GM12878 (cell line): Measurements from ENCODE around the gene PERM1. TPM values are rescaled to one million over a fixed set of nuclear protein-coding genes. Genes with fewer than 3 reads are reported as not detected.
A peak's percentile ranks its signal among the peaks of the same experiment; 100 is the strongest.

Experiments
- ATAC-seq: fragments of 200-7000 bp; cut with Tn5 transposase; 3 replicates; pipeline ENCODE4 v1.9.1; 2020; ENCODE audit warnings: mild to moderate bottlenecking, moderate library complexity
- BruUV-seq: library from RNA; stranded (reverse); fragments of 400-500 nt; replicated peaks from 2 replicates; lab custom pipeline; 2021; lab: Mats Ljungman, UMichigan
- CTCF ChIA-PET: fragments of 300-600 bp; sonication (Branson Sonifier 250); formaldehyde crosslinking; extraction: SDS; loops from one replicate; lab custom pipeline; 2021; ENCODE audit warnings: inconsistent platforms; lab: Yijun Ruan, JAX
- POLR2A ChIA-PET: fragments of 350-600 bp; formaldehyde crosslinking; extraction: SDS; loops from one replicate; lab custom pipeline; 2021; ENCODE audit warnings: inconsistent platforms; lab: Charles Lee
- RAD21 ChIA-PET: fragments of 300-600 bp; sonication (Branson Sonifier 250); formaldehyde crosslinking; loops from one replicate; lab custom pipeline; 2023; ENCODE audit warnings: antibody characterized with exemption; ENCODE audit not compliant: unreplicated experiment; lab: Charles Lee
- SMC1A ChIA-PET: fragments of 300-600 bp; sonication (Branson Sonifier 250); formaldehyde crosslinking; loops from one replicate; lab custom pipeline; 2023; ENCODE audit not compliant: unreplicated experiment, uncharacterized antibody; lab: Charles Lee
- DNase-seq: peaks from one replicate; pipeline ENCODE4 v3.0.0-alpha.2; 2011; ENCODE audit warnings: low read depth, low spot score
- FAIRE-seq: peaks from 3 replicates; lab custom pipeline; 2011; peaks lifted over from hg19 to GRCh38; lab: Jason Lieb, UNC
- H2AFZ ChIP-seq: 2 replicates; pipeline ENCODE4 v1.6.0; 2011; ENCODE audit warnings: low read depth, low read length, control low read depth; ENCODE audit not compliant: control insufficient read depth
- H3K27ac ChIP-seq: 2 replicates; pipeline ENCODE4 v1.5.1; 2011; ENCODE audit warnings: control low read depth; ENCODE audit not compliant: control insufficient read depth, insufficient read depth
- H3K27me3 ChIP-seq, 2 experiments: replicated peaks in 1 of 2; 2 replicates each; pipeline versions ENCODE4 v1.6.0 to v1.6.1; 2011; ENCODE audit warnings: low read length in 1 of 2; ENCODE audit not compliant: control insufficient read depth in 2 of 2, insufficient read depth in 2 of 2
- H3K36me3 ChIP-seq, 2 experiments: 2 replicates each; pipeline ENCODE4 v1.5.1; 2011; ENCODE audit warnings: low read length in 1 of 2; ENCODE audit not compliant: control insufficient read depth in 2 of 2, insufficient read depth in 2 of 2
- H3K4me1 ChIP-seq: 2 replicates; pipeline ENCODE4 v1.6.1; 2011; ENCODE audit warnings: mild to moderate bottlenecking, low read length, moderate library complexity, mixed read lengths; ENCODE audit not compliant: control insufficient read depth, insufficient read depth
- H3K4me2 ChIP-seq: 2 replicates; pipeline ENCODE4 v1.6.0; 2011; ENCODE audit warnings: control low read depth; ENCODE audit not compliant: control insufficient read depth, insufficient read depth
- H3K4me3 ChIP-seq: fragments of 200-600 bp; sonication (generic); 2 replicates; pipeline ENCODE4 v1.5.1; 2016
- H3K79me2 ChIP-seq: 2 replicates; pipeline ENCODE4 v1.6.0; 2011; ENCODE audit warnings: low read length; ENCODE audit not compliant: control insufficient read depth, insufficient read depth
- H3K9ac ChIP-seq: 2 replicates; pipeline ENCODE4 v1.8.0; 2011; ENCODE audit warnings: low read length, control low read depth, mixed read lengths; ENCODE audit not compliant: control insufficient read depth, insufficient read depth
- H3K9me3 ChIP-seq: replicated peaks from 3 replicates; pipeline ENCODE4 v1.5.1; 2011; ENCODE audit warnings: mild to moderate bottlenecking, low read length; ENCODE audit not compliant: control insufficient read depth, insufficient read depth
- H4K20me1 ChIP-seq: 2 replicates; pipeline ENCODE4 v1.6.0; 2011; ENCODE audit not compliant: control insufficient read depth, insufficient read depth
- CEBPB ChIP-seq, 2 experiments: fragments of 150-350 bp in 1 of 2; IDR thresholded peaks; 2 replicates each; pipeline ENCODE4 v1.6.1; 2012 to 2014; ENCODE audit warnings: low read depth in 2 of 2, low read length in 2 of 2, borderline replicate concordance in 1 of 2, inconsistent platforms in 1 of 2
- FOS ChIP-seq: IDR thresholded peaks from 3 replicates; pipeline ENCODE4 v1.6.1; 2011; ENCODE audit warnings: borderline replicate concordance; ENCODE audit not compliant: insufficient read length; ENCODE audit errors: extremely low read depth
- FOXM1 ChIP-seq: IDR thresholded peaks from 2 replicates; pipeline ENCODE4 v1.6.1; 2012; ENCODE audit warnings: low read depth, mild to moderate bottlenecking, inconsistent platforms, low read length, moderate library complexity
- GATAD2B ChIP-seq: fragments of 450-650 bp; conservative IDR thresholded peaks from 2 replicates; pipeline ENCODE4 v1.6.1; 2017; ENCODE audit warnings: low read depth, mild to moderate bottlenecking, moderate library complexity
- HCFC1 ChIP-seq: fragments of 150-350 bp; IDR thresholded peaks from 2 replicates; pipeline ENCODE4 v1.6.1; 2014; ENCODE audit warnings: low read length
- IKZF1 ChIP-seq: fragments of 450-650 bp; conservative IDR thresholded peaks from 2 replicates; pipeline ENCODE4 v1.6.1; 2017; ENCODE audit warnings: antibody characterized with exemption, mild to moderate bottlenecking
- KAT2A ChIP-seq: conservative IDR thresholded peaks from 2 replicates; pipeline ENCODE4 v1.6.1; 2011; ENCODE audit warnings: low read depth, low read length; ENCODE audit not compliant: control insufficient read depth
- NBN ChIP-seq: fragments of 450-650 bp; IDR thresholded peaks from 2 replicates; pipeline ENCODE4 v1.6.1; 2016
- NFIC ChIP-seq: IDR thresholded peaks from 2 replicates; pipeline ENCODE4 v1.6.1; 2012; ENCODE audit warnings: low read depth, mild to moderate bottlenecking, inconsistent platforms, low read length, moderate library complexity
- NR2C2 ChIP-seq: IDR thresholded peaks from 2 replicates; pipeline ENCODE4 v1.6.1; 2011; ENCODE audit warnings: borderline replicate concordance, low read depth; ENCODE audit not compliant: control insufficient read depth, insufficient read length
- NR2F1 ChIP-seq: fragments of 450-650 bp; conservative IDR thresholded peaks from 2 replicates; pipeline ENCODE4 v1.6.1; 2017; ENCODE audit warnings: mild to moderate bottlenecking
- POLR2AphosphoS2 ChIP-seq: IDR thresholded peaks from 2 replicates; pipeline ENCODE4 v1.6.1; 2011; ENCODE audit warnings: low read depth, mild to moderate bottlenecking, low read length, improper control_type of control experiment, moderate library complexity
- RFX5 ChIP-seq: IDR thresholded peaks from 2 replicates; pipeline ENCODE4 v1.6.1; 2011; ENCODE audit warnings: low read depth, low read length, improper control_type of control experiment
- SRF ChIP-seq, 2 experiments: IDR thresholded peaks; 2 replicates each; pipeline ENCODE4 v1.6.1; 2011; ENCODE audit warnings: low read depth in 2 of 2, low read length in 2 of 2, mild to moderate bottlenecking in 1 of 2, moderate library complexity in 1 of 2
- SUPT20H ChIP-seq: IDR thresholded peaks from 2 replicates; pipeline ENCODE4 v1.6.1; 2011; ENCODE audit warnings: low read depth, mild to moderate bottlenecking, low read length, moderate library complexity, borderline replicate concordance; ENCODE audit not compliant: control insufficient read depth
- TCF12 ChIP-seq: IDR thresholded peaks from 2 replicates; pipeline ENCODE4 v1.6.1; 2011; ENCODE audit warnings: low read depth, mild to moderate bottlenecking, low read length
- ZNF384 ChIP-seq: IDR thresholded peaks from 2 replicates; pipeline ENCODE4 v1.6.1; 2012; ENCODE audit warnings: low read depth, mild to moderate bottlenecking, low read length, improper control_type of control experiment, borderline replicate concordance
- WGBS: methylation state at CpG from one replicate; pipeline ENCODE4 v1.1.6; 2016; ENCODE audit warnings: low lambda C conversion rate; ENCODE audit not compliant: insufficient replicate concordance, insufficient coverage; ENCODE audit errors: missing lambda C conversion rate; 5-methylcytosine and 5-hydroxymethylcytosine counted together
- in situ Hi-C: fragments of 300-500 bp; cut with MboI; formaldehyde crosslinking; loops from 9 replicates; pipeline ENCODE4 v1.14.3; 2018; ENCODE audit warnings: mixed read lengths
- intact Hi-C: fragments of 100-400 bp; cut with micrococcal nuclease; formaldehyde crosslinking; loops from one replicate; pipeline ENCODE4 v1.14.2; 2022; ENCODE audit not compliant: unreplicated experiment
- polyA plus RNA-seq, 11 experiments: library from polyadenylated mRNA; depleted of rRNA in 4 of 11; unstranded in 6 of 11; stranded (reverse) in 5 of 11; fragments of >200 nt; fragmentation: Nextera tagmentation in 4 of 11; fragmentation: Illumina TruSeq in 1 of 11; extraction: Ambion mirVana in 4 of 11; extraction: Trizol in 1 of 11; gene quantifications; 1 replicate in 1 of 11; 2 replicates in 10 of 11; pipeline versions ENCODE4 v1.2.1 to v1.2.3, GENCODE V29; 2011 to 2016; ENCODE audit warnings: inconsistent platforms in 2 of 11, missing spikeins in 2 of 11, low read depth in 1 of 11
- total RNA-seq, 4 experiments: library from RNA; depleted of rRNA in 3 of 4; stranded (reverse); fragments of >200 nt in 3 of 4; fragmentation: Illumina TruSeq in 1 of 4; extraction: Trizol in 1 of 4; gene quantifications; 2 replicates each; pipeline versions ENCODE4 v1.2.1 to v1.2.3, GENCODE V29; 2013 to 2021
- TF ChIP-seq, protein P1 (sequence below): IDR thresholded peaks from 2 replicates; pipeline ENCODE4 v1.6.1; 2011; ENCODE audit warnings: mild to moderate bottlenecking, low read depth, low read length, moderate library complexity; ENCODE audit not compliant: insufficient replicate concordance
- TF ChIP-seq, protein P2 (sequence below): fragments of 450-650 bp; IDR thresholded peaks from 2 replicates; pipeline ENCODE4 v1.6.1; 2016; ENCODE audit warnings: mild to moderate bottlenecking, moderate library complexity, borderline replicate concordance
- TF ChIP-seq, protein P3 (sequence below): IDR thresholded peaks from 2 replicates; pipeline ENCODE4 v1.6.1; 2012; ENCODE audit warnings: low read depth, low read length, improper control_type of control experiment

PERM1 gene
- total and polyA plus RNA-seq, 10 of the 15 experiments (the other 5 are each of a cell fraction or from before 2014, with no cell fraction given) = not detected

DNA sequence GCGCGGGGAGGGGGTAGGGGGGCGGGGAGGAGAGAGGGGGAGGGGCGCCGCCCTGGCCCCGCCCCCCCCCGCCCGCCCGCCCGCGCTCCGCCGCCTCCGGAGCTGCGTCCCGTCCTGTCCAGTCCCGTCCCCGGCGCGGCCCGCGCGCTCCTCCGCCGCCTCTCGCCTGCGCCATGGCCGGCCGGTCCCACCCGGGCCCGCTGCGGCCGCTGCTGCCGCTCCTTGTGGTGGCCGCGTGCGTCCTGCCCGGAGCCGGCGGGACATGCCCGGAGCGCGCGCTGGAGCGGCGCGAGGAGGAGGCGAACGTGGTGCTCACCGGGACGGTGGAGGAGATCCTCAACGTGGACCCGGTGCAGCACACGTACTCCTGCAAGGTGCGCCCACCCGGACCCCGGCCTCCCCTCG is 38.1 kb upstream of the PERM1 start, which contains the start of gene AGRN:
TSS of gene AGRN (plus strand) at position 121 of the 405 bp plus-strand sequence. CDS start at position 174, 53 bp downstream.
- POLR2A ChIA-PET = interaction anchor here (2.1 kb wide), 1 partner anchor 15 kb away, joined by 6 read pairs; no protein-coding TSS in a partner anchor
- TF ChIP-seq GATAD2B (peak; percentile 76; the same call in 1 of the 2 replicates), SUPT20H (no peak), NR2C2 (no peak), CEBPB (IDR thresholded peaks at IDR 0.05; ENCODE audit: borderline replicate concordance in 1 of 2, low read depth in 2 of 2, low read length in 2 of 2) (no peak), FOS (no peak), HCFC1 (no peak), SRF (IDR thresholded peaks at IDR 0.05; ENCODE audit: low read depth in 2 of 2, low read length in 2 of 2) (no peak), POLR2AphosphoS2 (no peak), NFIC (no peak), RFX5 (no peak), IKZF1 (no peak), TCF12 (no peak), KAT2A (no peak), FOXM1 (no peak), NBN (no peak), ZNF384 (no peak), NR2F1 (0 out of 2 replicates have a peak, but pooled peaks have one; percentile 24)
- TF ChIP-seq, protein P1, sequence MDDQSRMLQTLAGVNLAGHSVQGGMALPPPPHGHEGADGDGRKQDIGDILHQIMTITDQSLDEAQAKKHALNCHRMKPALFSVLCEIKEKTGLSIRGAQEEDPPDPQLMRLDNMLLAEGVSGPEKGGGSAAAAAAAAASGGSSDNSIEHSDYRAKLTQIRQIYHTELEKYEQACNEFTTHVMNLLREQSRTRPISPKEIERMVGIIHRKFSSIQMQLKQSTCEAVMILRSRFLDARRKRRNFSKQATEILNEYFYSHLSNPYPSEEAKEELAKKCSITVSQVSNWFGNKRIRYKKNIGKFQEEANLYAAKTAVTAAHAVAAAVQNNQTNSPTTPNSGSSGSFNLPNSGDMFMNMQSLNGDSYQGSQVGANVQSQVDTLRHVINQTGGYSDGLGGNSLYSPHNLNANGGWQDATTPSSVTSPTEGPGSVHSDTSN = no peak
- TF ChIP-seq, protein P2, sequence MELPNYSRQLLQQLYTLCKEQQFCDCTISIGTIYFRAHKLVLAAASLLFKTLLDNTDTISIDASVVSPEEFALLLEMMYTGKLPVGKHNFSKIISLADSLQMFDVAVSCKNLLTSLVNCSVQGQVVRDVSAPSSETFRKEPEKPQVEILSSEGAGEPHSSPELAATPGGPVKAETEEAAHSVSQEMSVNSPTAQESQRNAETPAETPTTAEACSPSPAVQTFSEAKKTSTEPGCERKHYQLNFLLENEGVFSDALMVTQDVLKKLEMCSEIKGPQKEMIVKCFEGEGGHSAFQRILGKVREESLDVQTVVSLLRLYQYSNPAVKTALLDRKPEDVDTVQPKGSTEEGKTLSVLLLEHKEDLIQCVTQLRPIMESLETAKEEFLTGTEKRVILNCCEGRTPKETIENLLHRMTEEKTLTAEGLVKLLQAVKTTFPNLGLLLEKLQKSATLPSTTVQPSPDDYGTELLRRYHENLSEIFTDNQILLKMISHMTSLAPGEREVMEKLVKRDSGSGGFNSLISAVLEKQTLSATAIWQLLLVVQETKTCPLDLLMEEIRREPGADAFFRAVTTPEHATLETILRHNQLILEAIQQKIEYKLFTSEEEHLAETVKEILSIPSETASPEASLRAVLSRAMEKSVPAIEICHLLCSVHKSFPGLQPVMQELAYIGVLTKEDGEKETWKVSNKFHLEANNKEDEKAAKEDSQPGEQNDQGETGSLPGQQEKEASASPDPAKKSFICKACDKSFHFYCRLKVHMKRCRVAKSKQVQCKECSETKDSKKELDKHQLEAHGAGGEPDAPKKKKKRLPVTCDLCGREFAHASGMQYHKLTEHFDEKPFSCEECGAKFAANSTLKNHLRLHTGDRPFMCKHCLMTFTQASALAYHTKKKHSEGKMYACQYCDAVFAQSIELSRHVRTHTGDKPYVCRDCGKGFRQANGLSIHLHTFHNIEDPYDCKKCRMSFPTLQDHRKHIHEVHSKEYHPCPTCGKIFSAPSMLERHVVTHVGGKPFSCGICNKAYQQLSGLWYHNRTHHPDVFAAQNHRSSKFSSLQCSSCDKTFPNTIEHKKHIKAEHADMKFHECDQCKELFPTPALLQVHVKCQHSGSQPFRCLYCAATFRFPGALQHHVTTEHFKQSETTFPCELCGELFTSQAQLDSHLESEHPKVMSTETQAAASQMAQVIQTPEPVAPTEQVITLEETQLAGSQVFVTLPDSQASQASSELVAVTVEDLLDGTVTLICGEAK = no peak
- TF ChIP-seq, protein P3, sequence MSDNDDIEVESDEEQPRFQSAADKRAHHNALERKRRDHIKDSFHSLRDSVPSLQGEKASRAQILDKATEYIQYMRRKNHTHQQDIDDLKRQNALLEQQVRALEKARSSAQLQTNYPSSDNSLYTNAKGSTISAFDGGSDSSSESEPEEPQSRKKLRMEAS = no peak

More for the DNA sequence above, 38.1 kb upstream of the PERM1 start, which contains the start of gene AGRN:
- intact Hi-C loops = loop anchor here (5.0 kb wide), 1 partner anchor 42 kb away; no protein-coding TSS in a partner anchor
- Histone ChIP-seq H3K4me1 (peaks cover 12% of the 10 kb centered on the region), H3K36me3 (no peaks in the 10 kb centered on the region), H4K20me1 (no peaks in the 10 kb centered on the region), H3K4me3 (peak within 1 kb of the TSS; percentile 70), H3K79me2 (peaks cover 7% of the 10 kb centered on the region), H3K27ac (peak within 1 kb of the TSS; percentile 65), H2AFZ (peak within 1 kb of the TSS; percentile 17; the same call in 1 of the 2 replicates), H3K4me2 (peak within 1 kb of the TSS; percentile 77), H3K27me3 (no peaks in the 10 kb centered on the region), H3K9ac (peak within 1 kb of the TSS; percentile 60; the same call in 1 of the 2 replicates), H3K9me3 (no peaks in the 10 kb centered on the region)
- whole genome bisulfite sequencing = under 1% methylated on average over 33 of the region's 58 CpGs
- FAIRE-seq (no peak), DNase-seq (no peak), ATAC-seq (peak; percentile 41)
- CTCF ChIA-PET = interaction anchor here (1.0 to 7.4 kb wide), 4 partner anchors 13 to 352 kb away, joined by 3 to 68 read pairs (median 28); no protein-coding TSS in a partner anchor
- SMC1A ChIA-PET = interaction anchor here (0.8 kb wide), 1 partner anchor 13 kb away, joined by 4 read pairs; no protein-coding TSS in a partner anchor
- BruUV-seq = no TSS peak
- in situ Hi-C loops = loop anchor here (5.0 kb wide), 1 partner anchor 42 kb away; no protein-coding TSS in a partner anchor
- RAD21 ChIA-PET = interaction anchor here (0.9 to 1.6 kb wide), 7 partner anchors 12 to 53 kb away, joined by 3 to 10 read pairs (median 5); no protein-coding TSS in a partner anchor
